Hepatocyte (in vitro differentiated cells): ENCODE data around the gene ENTR1. TPM values are rescaled to one million over a fixed set of nuclear protein-coding genes. Genes with fewer than 3 reads are reported as not detected.

Experiments used
- DNase-seq: peaks from one replicate; pipeline ENCODE4 v3.0.0-alpha.2; 2016; ENCODE audit warnings: low spot score
- H2AFZ ChIP-seq: fragments of 200-600 bp; sonication (generic); 2 replicates; pipeline ENCODE4 v1.6.0; 2016; ENCODE audit warnings: antibody characterized with exemption, mild to moderate bottlenecking
- H3K27ac ChIP-seq: fragments of 200-600 bp; sonication (generic); 2 replicates; pipeline ENCODE4 v1.5.1; 2016; ENCODE audit warnings: mild to moderate bottlenecking
- H3K27me3 ChIP-seq: fragments of 200-600 bp; sonication (generic); 2 replicates; pipeline ENCODE4 v1.6.1; 2016
- H3K36me3 ChIP-seq: fragments of 200-600 bp; sonication (generic); replicated peaks from 2 replicates; pipeline ENCODE4 v1.5.1; 2016; ENCODE audit warnings: low read depth; ENCODE audit not compliant: insufficient read depth
- H3K4me1 ChIP-seq: fragments of 200-600 bp; sonication (generic); 2 replicates; pipeline ENCODE4 v1.5.1; 2016; ENCODE audit warnings: mild to moderate bottlenecking, moderate library complexity; ENCODE audit not compliant: insufficient read depth
- H3K4me2 ChIP-seq: fragments of 200-600 bp; sonication (generic); 2 replicates; pipeline ENCODE4 v1.6.0; 2016
- H3K4me3 ChIP-seq: fragments of 200-600 bp; sonication (generic); 2 replicates; pipeline ENCODE4 v1.5.1; 2016; ENCODE audit warnings: mild to moderate bottlenecking
- H3K79me2 ChIP-seq: fragments of 200-600 bp; sonication (generic); 2 replicates; pipeline ENCODE4 v1.6.0; 2017; ENCODE audit warnings: mild to moderate bottlenecking
- H3K9me2 ChIP-seq: fragments of 200-600 bp; sonication (generic); replicated peaks from 2 replicates; pipeline ENCODE4 v1.6.0; 2017; ENCODE audit warnings: mild to moderate bottlenecking; ENCODE audit not compliant: insufficient read depth
- H3K9me3 ChIP-seq: fragments of 200-600 bp; sonication (generic); 2 replicates; pipeline ENCODE4 v1.5.1; 2016; ENCODE audit warnings: low read depth, mild to moderate bottlenecking
- H4K20me1 ChIP-seq: fragments of 200-600 bp; sonication (generic); 2 replicates; pipeline ENCODE4 v1.6.0; 2016; ENCODE audit warnings: mild to moderate bottlenecking; ENCODE audit not compliant: insufficient read depth, poor library complexity, severe bottlenecking
- EZH2 ChIP-seq: fragments of 200-600 bp; sonication (generic); IDR thresholded peaks from 2 replicates; pipeline ENCODE4 v1.6.1; 2016; ENCODE audit warnings: antibody characterized with exemption, mild to moderate bottlenecking, borderline replicate concordance
- EZH2phosphoT487 ChIP-seq: fragments of 200-600 bp; sonication (generic); IDR thresholded peaks from one replicate; pipeline ENCODE4 v1.6.1; 2018; ENCODE audit warnings: antibody characterized with exemption, mild to moderate bottlenecking, low read depth, moderate library complexity; ENCODE audit not compliant: unreplicated experiment, severe bottlenecking
- WGBS: methylation state at CpG from one replicate; pipeline ENCODE4 v1.1.6; 2016; ENCODE audit warnings: low lambda C conversion rate; ENCODE audit errors: missing lambda C conversion rate; 5-methylcytosine and 5-hydroxymethylcytosine counted together
- polyA plus RNA-seq: library from polyadenylated mRNA; unstranded; fragments of >200 nt; fragmentation: Nextera tagmentation; extraction: Ambion mirVana; gene quantifications from 2 replicates; pipeline ENCODE4 v1.2.1, GENCODE V29; 2016
- total RNA-seq: library from RNA; depleted of rRNA; stranded (reverse); fragments of >200 nt; gene quantifications from 2 replicates; pipeline ENCODE4 v1.2.3, GENCODE V29; 2014
- TF ChIP-seq, protein P1 (sequence below): fragments of 200-600 bp; sonication (generic); IDR thresholded peaks from 2 replicates; pipeline ENCODE4 v1.5.1; 2016; ENCODE audit warnings: antibody characterized with exemption, mild to moderate bottlenecking; ENCODE audit not compliant: poor library complexity

ENTR1 gene
- total and polyA plus RNA-seq, 2 experiments from 2014 or later: 33.5 to 50.1 TPM

DNA sequence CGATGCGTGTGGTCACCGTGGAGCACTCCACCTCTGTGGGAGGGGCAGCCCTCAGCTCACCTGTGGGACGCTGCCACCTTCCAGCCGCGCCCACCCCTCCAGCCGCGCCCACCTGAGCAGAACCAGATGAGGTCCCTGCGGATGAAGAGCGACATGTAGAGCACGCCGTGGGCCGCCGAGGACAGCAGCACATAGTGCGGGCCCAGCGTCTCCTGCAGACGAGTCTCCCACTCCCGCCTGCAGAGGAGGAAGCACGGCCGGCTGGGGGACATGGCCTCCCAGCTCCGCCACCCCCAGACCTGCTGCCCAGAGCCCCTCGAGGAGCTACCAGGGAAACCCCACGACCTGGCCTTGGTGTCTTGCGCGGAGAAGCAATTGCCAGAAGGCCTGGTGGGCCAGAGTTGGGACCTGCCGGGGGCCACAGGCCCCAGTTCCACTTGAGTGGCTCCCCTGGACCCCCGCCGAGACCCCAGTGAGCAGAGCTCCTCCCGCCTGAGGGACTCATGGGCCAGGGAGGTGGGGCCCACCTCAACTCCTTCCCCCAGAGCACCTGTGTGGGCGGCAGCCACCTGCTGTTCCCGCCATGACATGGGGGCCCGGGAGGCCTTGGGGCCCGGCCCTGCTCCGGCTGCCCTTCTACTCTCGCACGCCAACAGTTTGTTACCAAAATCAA lies 22.8 kb upstream of the ENTR1 start:
- peaks cover 34% of the 10 kb centered on the region for H3K79me2 ChIP-seq
- no peak for DNase-seq
- peaks cover 23% of the 10 kb centered on the region for H4K20me1 ChIP-seq

DNA sequence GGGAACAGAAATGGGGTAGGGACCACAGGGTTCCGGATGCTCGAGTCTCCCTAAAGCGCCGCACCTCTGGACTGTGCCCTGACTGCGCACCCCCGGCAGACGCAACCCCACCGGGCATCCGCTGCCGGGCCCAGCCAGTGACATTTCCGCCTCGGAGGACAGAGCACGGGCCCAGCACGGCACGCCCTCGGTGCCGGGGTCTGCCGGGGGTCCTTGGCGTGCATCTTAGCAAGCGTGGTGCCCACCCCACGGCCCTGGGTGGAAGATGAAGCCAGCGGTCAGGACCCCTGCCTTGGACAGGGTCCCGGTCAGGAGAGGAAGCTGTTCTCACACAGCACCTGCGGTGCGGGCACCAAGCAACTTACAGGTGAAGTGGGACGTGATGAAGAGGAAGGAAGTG lies 22.2 kb upstream of the ENTR1 start:
- no peaks in the 10 kb centered on the region for H3K9me2 ChIP-seq
- peaks cover 5% of the 10 kb centered on the region for H3K4me1 ChIP-seq
- no peak overlapping the region for H3K27ac ChIP-seq
- H3K36me3 ChIP-seq: no peaks in the 10 kb centered on the region
- WGBS: 96% methylated on average over 20 of the region's 26 CpGs
- H3K4me2 ChIP-seq: no peak overlapping the region
- no peaks in the 10 kb centered on the region for H3K9me3 ChIP-seq
- no peak for TF ChIP-seq EZH2phosphoT487
- TF ChIP-seq, protein P1, sequence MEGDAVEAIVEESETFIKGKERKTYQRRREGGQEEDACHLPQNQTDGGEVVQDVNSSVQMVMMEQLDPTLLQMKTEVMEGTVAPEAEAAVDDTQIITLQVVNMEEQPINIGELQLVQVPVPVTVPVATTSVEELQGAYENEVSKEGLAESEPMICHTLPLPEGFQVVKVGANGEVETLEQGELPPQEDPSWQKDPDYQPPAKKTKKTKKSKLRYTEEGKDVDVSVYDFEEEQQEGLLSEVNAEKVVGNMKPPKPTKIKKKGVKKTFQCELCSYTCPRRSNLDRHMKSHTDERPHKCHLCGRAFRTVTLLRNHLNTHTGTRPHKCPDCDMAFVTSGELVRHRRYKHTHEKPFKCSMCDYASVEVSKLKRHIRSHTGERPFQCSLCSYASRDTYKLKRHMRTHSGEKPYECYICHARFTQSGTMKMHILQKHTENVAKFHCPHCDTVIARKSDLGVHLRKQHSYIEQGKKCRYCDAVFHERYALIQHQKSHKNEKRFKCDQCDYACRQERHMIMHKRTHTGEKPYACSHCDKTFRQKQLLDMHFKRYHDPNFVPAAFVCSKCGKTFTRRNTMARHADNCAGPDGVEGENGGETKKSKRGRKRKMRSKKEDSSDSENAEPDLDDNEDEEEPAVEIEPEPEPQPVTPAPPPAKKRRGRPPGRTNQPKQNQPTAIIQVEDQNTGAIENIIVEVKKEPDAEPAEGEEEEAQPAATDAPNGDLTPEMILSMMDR: no peak
- no peak for TF ChIP-seq EZH2
- no peak overlapping the region for H3K4me3 ChIP-seq
- no peak overlapping the region for H2AFZ ChIP-seq
- peaks cover 17% of the 10 kb centered on the region for H4K20me1 ChIP-seq
- DNase-seq: no peak
- H3K79me2 ChIP-seq: peaks cover 28% of the 10 kb centered on the region
- no peaks in the 10 kb centered on the region for H3K27me3 ChIP-seq

More for the DNA sequence above, 22.8 kb upstream of the ENTR1 start:
- no peaks in the 10 kb centered on the region for H3K9me2 ChIP-seq
- no peaks in the 10 kb centered on the region for H3K9me3 ChIP-seq
- no peak overlapping the region for H3K4me2 ChIP-seq
- H3K4me3 ChIP-seq: no peak overlapping the region
- H3K4me1 ChIP-seq: peaks cover 11% of the 10 kb centered on the region
- 96% methylated on average over 32 of the region's 36 CpGs for WGBS
- H3K27me3 ChIP-seq: no peaks in the 10 kb centered on the region
- no peak overlapping the region for H3K27ac ChIP-seq
- TF ChIP-seq EZH2 (no peak), EZH2phosphoT487 (no peak)
- no peak overlapping the region for H2AFZ ChIP-seq
- H3K36me3 ChIP-seq: no peaks in the 10 kb centered on the region

DNA sequence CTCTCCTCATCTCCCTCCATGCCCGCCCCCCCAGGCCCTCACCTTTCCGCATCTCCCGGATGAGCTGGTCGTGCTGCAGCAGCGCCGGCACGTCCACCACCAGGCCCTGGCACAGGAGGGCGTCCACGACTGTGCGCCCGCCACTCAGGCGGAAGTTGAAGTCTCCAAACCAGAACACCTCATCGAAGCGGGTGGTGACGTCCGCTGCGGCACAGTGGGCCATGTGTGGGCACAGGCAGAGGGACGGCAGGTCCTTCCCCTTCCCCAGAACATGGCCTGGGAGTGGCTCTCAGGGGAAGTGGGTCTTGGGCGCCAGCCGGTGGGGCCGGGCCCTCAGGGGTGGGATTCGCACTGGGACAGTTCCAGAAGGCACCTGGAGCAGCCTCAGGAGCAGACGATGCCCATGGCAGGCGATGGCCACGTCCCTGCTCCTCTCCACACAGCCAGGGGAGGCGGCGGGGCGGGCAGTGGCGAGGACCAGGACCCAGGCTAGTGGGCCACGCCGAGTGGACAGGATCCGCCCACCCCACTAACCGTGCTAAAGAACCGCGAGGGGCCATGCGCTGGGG lies 21.5 kb upstream of the ENTR1 start:
- TF ChIP-seq EZH2phosphoT487 (no peak), EZH2 (no peak)
- TF ChIP-seq, protein P1: no peak

DNA sequence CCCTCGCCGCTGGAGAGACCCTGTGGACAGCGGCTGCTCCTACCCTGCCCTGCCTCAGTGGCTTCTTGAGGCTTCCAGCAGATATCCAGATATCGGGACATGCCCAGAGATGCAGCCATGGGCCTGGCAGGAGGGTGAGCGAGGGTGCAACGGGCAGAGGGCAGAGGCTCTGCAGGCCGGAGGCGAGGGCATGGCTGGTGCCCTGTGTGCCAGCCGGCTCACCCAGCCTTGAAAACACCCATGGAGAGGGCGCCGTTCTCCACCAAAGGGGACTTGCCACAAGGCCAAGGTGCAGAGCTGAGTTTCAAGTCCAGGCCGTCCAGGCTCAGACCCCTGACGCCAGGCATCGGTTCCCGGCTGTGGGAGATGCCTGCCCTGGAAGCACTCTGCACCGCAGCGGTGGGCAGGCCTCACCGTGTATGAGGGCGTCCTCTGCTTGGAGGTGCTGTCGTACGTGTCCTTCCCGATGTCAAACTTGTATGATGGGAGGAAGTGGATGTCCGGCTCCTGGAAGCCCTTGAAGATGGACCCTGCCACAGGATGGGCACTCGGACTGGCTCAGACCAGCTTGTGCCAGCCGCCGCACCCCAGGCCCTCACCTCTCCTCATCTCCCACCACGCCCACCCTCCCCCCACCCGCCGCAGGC lies 20.3 kb upstream of the ENTR1 start:
- no peak overlapping the region for H3K4me3 ChIP-seq
- no peak for DNase-seq
- no peak overlapping the region for H3K27ac ChIP-seq
- H3K4me2 ChIP-seq: no peak overlapping the region
- no peaks in the 10 kb centered on the region for H3K36me3 ChIP-seq
- TF ChIP-seq EZH2 (no peak), EZH2phosphoT487 (no peak)
- TF ChIP-seq, protein P1: no peak
- no peaks in the 10 kb centered on the region for H4K20me1 ChIP-seq
- H3K9me3 ChIP-seq: no peaks in the 10 kb centered on the region
- no peaks in the 10 kb centered on the region for H3K27me3 ChIP-seq
- no peak overlapping the region for H2AFZ ChIP-seq
- H3K4me1 ChIP-seq: no peaks in the 10 kb centered on the region
- peaks cover 9% of the 10 kb centered on the region for H3K79me2 ChIP-seq
- WGBS: 98% methylated on average over 23 of the region's 29 CpGs
- H3K9me2 ChIP-seq: no peaks in the 10 kb centered on the region

More for the DNA sequence above, 21.5 kb upstream of the ENTR1 start:
- Histone ChIP-seq H3K27ac (no peak overlapping the region), H3K9me3 (no peaks in the 10 kb centered on the region), H3K4me3 (no peak overlapping the region), H3K36me3 (no peaks in the 10 kb centered on the region), H3K4me2 (no peak overlapping the region), H3K9me2 (no peaks in the 10 kb centered on the region), H3K4me1 (no peaks in the 10 kb centered on the region), H3K27me3 (no peaks in the 10 kb centered on the region), H3K79me2 (peaks cover 21% of the 10 kb centered on the region), H4K20me1 (peaks cover 10% of the 10 kb centered on the region), H2AFZ (no peak overlapping the region)
- DNase-seq: no peak
- over 99% methylated on average over 33 of the region's 36 CpGs for WGBS
